ENCODE data around the gene CCDC89.

Gene CCDC89

DNA sequence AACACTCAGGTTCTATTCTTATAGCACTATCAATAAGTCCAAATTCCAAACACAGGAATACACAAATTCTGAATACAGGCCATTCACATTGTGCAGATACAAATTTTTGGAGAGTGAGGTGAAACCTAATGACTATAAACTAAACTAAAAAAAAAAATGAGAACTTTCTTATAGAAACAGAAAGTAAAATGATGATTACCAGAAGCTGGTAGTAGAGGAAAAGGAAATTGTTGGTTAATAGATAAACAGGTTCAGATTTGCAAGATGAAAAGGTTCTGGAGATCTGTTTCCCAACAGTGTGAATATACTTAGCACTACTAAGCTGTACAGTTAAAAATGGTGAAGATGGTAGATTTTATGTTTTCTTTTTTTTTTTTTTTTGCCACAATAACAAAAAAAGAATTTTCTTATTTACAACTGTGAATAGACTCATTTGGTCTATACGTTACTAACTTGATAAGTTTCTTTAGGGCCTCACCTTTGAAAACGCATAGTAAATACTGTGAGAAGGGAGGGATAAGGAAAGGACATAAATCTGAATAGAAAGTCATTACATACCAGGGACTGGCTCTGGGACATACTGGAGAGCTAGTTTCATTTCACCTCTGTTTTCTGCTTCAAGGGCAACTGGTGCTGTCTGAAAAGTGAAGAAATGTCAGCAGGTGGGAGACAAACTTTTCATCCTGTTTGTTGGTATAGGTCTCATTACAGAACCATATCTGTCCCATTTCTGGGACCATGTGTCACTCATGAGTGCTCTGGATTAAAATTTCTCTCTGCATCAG, 14.2 kb upstream of the CCDC89 start:
- Histone ChIP-seq H3K9me3 (ENCODE audit: severe bottlenecking) (no peaks in the 10 kb centered on the region), H3K27me3 (ENCODE audit: insufficient read depth, low read depth, severe bottlenecking) (no peaks in the 10 kb centered on the region), H3K4me3 (ENCODE audit: low read depth, low read length) (no peak overlapping the region), H3K27ac (no peak overlapping the region), H3K36me3 (no peaks in the 10 kb centered on the region)
- no peak for DNase-seq
- no peak for TF ChIP-seq CTCF (IDR thresholded peaks at IDR 0.05; ENCODE audit: low read depth, low read length)

GRCh38 chr11:85698195-85698594, 12.2 kb upstream of the CCDC89 start:
- no peak for TF ChIP-seq CTCF (IDR thresholded peaks at IDR 0.05; ENCODE audit: low read depth, low read length)
- no peak for DNase-seq
- no peak overlapping the region for H3K27ac ChIP-seq
- no peaks in the 10 kb centered on the region for H3K27me3 ChIP-seq (ENCODE audit: insufficient read depth, low read depth, severe bottlenecking)
- no peaks in the 10 kb centered on the region for H3K9me3 ChIP-seq (ENCODE audit: severe bottlenecking)
- H3K4me3 ChIP-seq (ENCODE audit: low read depth, low read length): no peak overlapping the region
- no peaks in the 10 kb centered on the region for H3K36me3 ChIP-seq

DNA sequence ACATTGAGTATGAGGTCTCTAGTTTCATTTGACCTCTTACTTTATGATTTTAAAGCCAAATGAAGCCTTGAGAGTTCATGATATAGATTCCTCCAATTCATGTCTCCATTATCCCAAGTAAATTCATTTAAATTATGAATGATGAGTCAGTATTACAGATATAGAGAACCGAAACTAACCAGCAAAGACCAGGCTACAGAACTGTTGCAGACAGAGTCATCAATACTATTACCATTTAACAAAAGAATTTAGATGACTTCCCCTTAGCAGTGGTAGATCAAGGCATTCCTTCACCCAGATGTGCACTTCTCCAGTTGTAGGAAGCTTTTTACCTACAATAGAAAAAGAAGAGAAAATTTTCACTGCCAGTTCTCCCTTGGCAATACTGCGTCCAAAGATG, 11.8 kb upstream of the CCDC89 start:
- Histone ChIP-seq H3K36me3 (no peaks in the 10 kb centered on the region), H3K27ac (no peak overlapping the region), H3K27me3 (ENCODE audit: insufficient read depth, low read depth, severe bottlenecking) (no peaks in the 10 kb centered on the region), H3K9me3 (ENCODE audit: severe bottlenecking) (no peaks in the 10 kb centered on the region), H3K4me3 (ENCODE audit: low read depth, low read length) (no peak overlapping the region)
- TF ChIP-seq CTCF (IDR thresholded peaks at IDR 0.05; ENCODE audit: low read depth, low read length): no peak
- no peak for DNase-seq

- H3K4me3 ChIP-seq (ENCODE audit: low read depth, low read length): no peak overlapping the region
- H3K9me3 ChIP-seq (ENCODE audit: severe bottlenecking): no peaks in the 10 kb centered on the region
- no peaks in the 10 kb centered on the region for H3K27me3 ChIP-seq (ENCODE audit: insufficient read depth, low read depth, severe bottlenecking)
- no peak for DNase-seq
- no peak for TF ChIP-seq CTCF (IDR thresholded peaks at IDR 0.05; ENCODE audit: low read depth, low read length)
- no peaks in the 10 kb centered on the region for H3K36me3 ChIP-seq
- H3K27ac ChIP-seq: no peak overlapping the region
These were observed 9.6 kb upstream of the CCDC89 start for GRCh38 chr11:85695546-85695945.

DNA sequence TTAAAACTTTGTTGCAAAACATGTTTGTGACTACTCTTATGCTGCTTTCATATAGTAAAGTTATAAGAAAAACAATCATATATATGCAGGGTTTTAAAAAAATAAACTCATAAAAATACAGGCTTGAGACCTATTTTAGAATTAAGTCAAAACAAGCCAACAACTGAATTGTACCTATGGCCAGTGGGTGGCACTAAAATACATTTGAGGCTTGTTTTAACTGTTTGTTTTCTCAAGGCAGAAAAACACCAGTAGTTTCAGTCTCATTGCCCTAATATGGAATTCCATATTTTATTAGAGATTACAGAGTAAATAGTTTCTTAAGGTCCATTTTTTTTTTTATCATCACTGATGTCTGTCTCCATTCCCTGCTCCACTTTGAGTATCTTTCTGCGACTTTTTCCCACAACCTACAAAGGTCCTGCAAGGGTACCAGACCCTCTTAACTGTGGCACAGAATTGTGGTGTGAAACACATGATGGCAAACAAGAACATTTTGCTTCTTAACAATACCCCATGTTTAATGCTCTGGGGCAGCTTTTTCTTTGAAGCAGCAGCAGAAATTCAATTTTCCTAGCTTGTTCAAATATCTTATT, 8.5 kb upstream of the CCDC89 start:
- DNase-seq: no peak
- no peak overlapping the region for H3K27ac ChIP-seq
- TF ChIP-seq CTCF (IDR thresholded peaks at IDR 0.05; ENCODE audit: low read depth, low read length): peak; percentile 39; the same call in 1 of the 2 replicates
- H3K9me3 ChIP-seq (ENCODE audit: severe bottlenecking): no peaks in the 10 kb centered on the region
- no peaks in the 10 kb centered on the region for H3K36me3 ChIP-seq
- H3K27me3 ChIP-seq (ENCODE audit: insufficient read depth, low read depth, severe bottlenecking): no peaks in the 10 kb centered on the region
- H3K4me3 ChIP-seq (ENCODE audit: low read depth, low read length): no peak overlapping the region
